ENCODE data around the gene AGMAT.

The AGMAT gene

DNA sequence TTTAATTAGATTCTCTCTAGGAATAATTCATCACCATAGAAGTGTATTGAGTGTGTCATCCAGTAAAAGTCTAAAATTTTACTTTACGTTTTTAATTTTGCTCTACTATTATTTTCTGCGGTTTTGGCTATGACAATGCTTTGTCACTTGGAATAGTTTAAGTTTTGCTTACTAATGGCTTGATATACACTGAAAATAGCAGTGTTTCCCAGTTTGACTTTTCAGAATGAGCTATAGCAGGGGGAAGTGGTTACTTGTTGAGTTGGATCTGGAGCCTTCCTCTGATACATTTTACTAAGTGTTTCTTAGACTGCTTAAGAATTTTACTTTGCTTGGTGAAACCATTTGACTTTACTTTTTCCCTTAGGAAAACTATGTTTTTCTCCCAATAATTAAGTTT lies 53.2 kb downstream of the AGMAT start:
- no CpG with 5 or more reads among the region's 2 CpGs for WGBS (ENCODE audit: extremely low coverage, insufficient coverage, insufficient read length)
- H2BK120ac ChIP-seq (ENCODE audit: insufficient read depth, low read length, poor library complexity), result no peak overlapping the region
- no peak overlapping the region for H3K9ac ChIP-seq (ENCODE audit: low read length)
- no peak overlapping the region for H2BK5ac ChIP-seq (ENCODE audit: low read depth, low read length, poor library complexity)
- H3K79me2 ChIP-seq (ENCODE audit: control insufficient read depth, insufficient read depth, low read length, poor library complexity), result no peaks in the 10 kb centered on the region
- H3K4me1 ChIP-seq (ENCODE audit: control insufficient read depth in 1 of 2, insufficient read depth in 2 of 2, low read length in 2 of 2), result no peaks in the 10 kb centered on the region
- no peak overlapping the region for H2BK12ac ChIP-seq (ENCODE audit: low read length)
- no peak overlapping the region for H2AK5ac ChIP-seq (ENCODE audit: low read length)
- peaks cover 4% of the 10 kb centered on the region for H3K79me1 ChIP-seq (ENCODE audit: low read length)
- H3K27me3 ChIP-seq (ENCODE audit: insufficient read depth, low read length), result no peaks in the 10 kb centered on the region
- H3K4me2 ChIP-seq (ENCODE audit: low read length), result no peak overlapping the region
- H3K23ac ChIP-seq (ENCODE audit: low read length), result no peak overlapping the region
- H3K14ac ChIP-seq (ENCODE audit: low read length), result no peak overlapping the region
- no peak overlapping the region for H3K4me3 ChIP-seq (ENCODE audit: low read depth, low read length)
- no peak overlapping the region for H4K12ac ChIP-seq (ENCODE audit: low read depth, low read length)
- no peak overlapping the region for H3K18ac ChIP-seq (ENCODE audit: low read length)
- H3K4ac ChIP-seq (ENCODE audit: low read depth, low read length), result no peak overlapping the region
- H4K91ac ChIP-seq (ENCODE audit: low read depth, low read length), result no peak overlapping the region
- no peak overlapping the region for H3K27ac ChIP-seq (ENCODE audit: low read depth, low read length)
- H3K36me3 ChIP-seq (ENCODE audit: control insufficient read depth in 1 of 2, insufficient read depth in 2 of 2, low read length in 2 of 2), result peaks cover 9 to 21% of the 10 kb centered on the region in 2 experiments
- no peak overlapping the region for H2AFZ ChIP-seq (ENCODE audit: insufficient read depth, low read length, poor library complexity)
- no peak for DNase-seq
- H4K8ac ChIP-seq (ENCODE audit: low read depth, low read length), result no peak overlapping the region
- H3K9me3 ChIP-seq (ENCODE audit: insufficient read depth, low read depth, low read length), result no peaks in the 10 kb centered on the region

DNA sequence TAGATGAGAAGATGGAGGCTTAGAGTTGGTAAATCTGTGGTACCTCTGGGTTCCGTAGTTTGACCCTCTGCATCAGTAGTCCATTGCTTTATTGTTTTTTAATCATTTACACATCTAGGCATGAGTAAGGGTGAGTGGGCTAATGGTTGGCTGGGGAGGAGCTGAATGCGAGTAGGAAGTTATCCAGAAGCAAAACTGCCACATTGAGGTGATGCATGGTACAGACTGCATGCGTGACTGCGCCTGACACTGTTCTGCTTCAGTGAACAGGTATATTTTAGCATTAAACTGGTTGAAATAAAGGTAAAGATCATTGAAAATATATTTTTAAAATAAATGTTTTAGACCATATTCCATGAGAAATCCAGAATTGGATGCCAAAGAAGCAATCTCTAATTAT lies 53.8 kb downstream of the AGMAT start:
- H3K27ac ChIP-seq (ENCODE audit: low read depth, low read length), result no peak overlapping the region
- H3K4me1 ChIP-seq (ENCODE audit: control insufficient read depth in 1 of 2, insufficient read depth in 2 of 2, low read length in 2 of 2), result no peaks in the 10 kb centered on the region
- H3K4me3 ChIP-seq (ENCODE audit: low read depth, low read length), result no peak overlapping the region
- H3K4ac ChIP-seq (ENCODE audit: low read depth, low read length), result no peak overlapping the region
- peaks cover 4% of the 10 kb centered on the region for H3K79me1 ChIP-seq (ENCODE audit: low read length)
- H3K27me3 ChIP-seq (ENCODE audit: insufficient read depth, low read length), result no peaks in the 10 kb centered on the region
- no peaks in the 10 kb centered on the region for H3K9me3 ChIP-seq (ENCODE audit: insufficient read depth, low read depth, low read length)
- H3K14ac ChIP-seq (ENCODE audit: low read length), result no peak overlapping the region
- H3K4me2 ChIP-seq (ENCODE audit: low read length), result no peak overlapping the region
- no peak for DNase-seq
- H2AK5ac ChIP-seq (ENCODE audit: low read length), result no peak overlapping the region
- no peak overlapping the region for H3K18ac ChIP-seq (ENCODE audit: low read length)
- no peak overlapping the region for H4K91ac ChIP-seq (ENCODE audit: low read depth, low read length)
- no peak overlapping the region for H2BK120ac ChIP-seq (ENCODE audit: insufficient read depth, low read length, poor library complexity)
- no peaks in the 10 kb centered on the region for H3K79me2 ChIP-seq (ENCODE audit: control insufficient read depth, insufficient read depth, low read length, poor library complexity)
- no peak overlapping the region for H4K12ac ChIP-seq (ENCODE audit: low read depth, low read length)
- no CpG with 5 or more reads among the region's 4 CpGs for WGBS (ENCODE audit: extremely low coverage, insufficient coverage, insufficient read length)
- H3K36me3 ChIP-seq (ENCODE audit: control insufficient read depth in 1 of 2, insufficient read depth in 2 of 2, low read length in 2 of 2), result peaks cover 9 to 18% of the 10 kb centered on the region in 2 experiments
- no peak overlapping the region for H3K9ac ChIP-seq (ENCODE audit: low read length)
- no peak overlapping the region for H3K23ac ChIP-seq (ENCODE audit: low read length)
- no peak overlapping the region for H2AFZ ChIP-seq (ENCODE audit: insufficient read depth, low read length, poor library complexity)
- H2BK5ac ChIP-seq (ENCODE audit: low read depth, low read length, poor library complexity), result no peak overlapping the region
- no peak overlapping the region for H2BK12ac ChIP-seq (ENCODE audit: low read length)
- H4K8ac ChIP-seq (ENCODE audit: low read depth, low read length), result no peak overlapping the region

DNA sequence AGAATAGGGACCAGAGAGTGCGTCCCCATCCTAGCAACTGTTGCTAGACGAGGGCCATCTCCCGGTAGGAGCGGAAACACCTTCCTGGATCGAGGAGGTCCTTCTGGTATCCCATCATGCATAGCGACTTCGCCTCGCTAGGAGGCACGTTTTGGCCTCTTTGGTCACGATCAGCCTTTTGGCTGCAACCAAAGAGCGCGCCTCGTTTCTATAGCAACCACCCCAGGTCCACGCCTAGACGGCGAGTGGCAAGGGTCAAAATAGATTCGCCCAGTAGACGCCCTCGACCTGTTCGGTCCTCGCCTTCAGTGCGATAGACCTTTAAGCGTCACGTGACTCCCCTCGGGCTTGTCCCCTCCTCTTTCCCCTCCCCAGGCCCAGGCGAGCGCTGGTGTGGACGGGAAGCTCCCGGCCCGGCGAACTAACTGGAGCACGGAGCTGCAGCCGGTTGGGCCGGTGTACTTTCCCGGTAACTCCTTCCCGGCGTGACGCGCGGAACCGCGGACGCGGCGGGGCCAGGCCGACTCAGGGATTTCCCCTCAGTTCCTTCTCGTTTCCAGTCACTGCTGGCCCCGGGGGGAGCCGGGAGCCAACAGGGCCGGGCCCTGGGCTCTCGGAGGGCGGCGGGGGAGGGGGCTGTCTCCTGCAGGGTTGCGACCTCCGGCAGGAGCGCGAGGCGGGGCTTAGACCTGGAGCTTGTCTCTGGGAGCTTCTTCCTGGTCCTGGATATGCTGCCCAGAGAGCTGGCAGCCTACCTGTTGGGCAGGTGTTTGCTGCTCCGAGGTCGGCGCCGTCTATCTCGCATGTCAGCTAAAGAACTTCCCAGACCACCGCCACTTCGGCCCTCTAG lies 58.1 kb downstream of the AGMAT start, which contains the start of gene DNAJC16:
TSS of gene DNAJC16 (plus strand) at position 359 of the 850 bp plus-strand sequence. CDS start 2,258 bp downstream, outside the sequence.
- Histone ChIP-seq H3K4ac (ENCODE audit: low read depth, low read length) (peak within 1 kb of the TSS; percentile 51), H3K9ac (ENCODE audit: low read length) (peak within 1 kb of the TSS; percentile 92), H4K12ac (ENCODE audit: low read depth, low read length) (peak within 1 kb of the TSS; percentile 88), H3K4me1 (ENCODE audit: control insufficient read depth in 1 of 2, insufficient read depth in 2 of 2, low read length in 2 of 2) (peaks cover 5 to 6% of the 10 kb centered on the region in 2 experiments), H2BK5ac (ENCODE audit: low read depth, low read length, poor library complexity) (peak within 1 kb of the TSS; percentile 74), H2BK12ac (ENCODE audit: low read length) (no peak within 1 kb of the TSS), H3K18ac (ENCODE audit: low read length) (peak within 1 kb of the TSS; percentile 86), H3K36me3 (ENCODE audit: control insufficient read depth in 1 of 2, insufficient read depth in 2 of 2, low read length in 2 of 2) (peaks cover 0 to 7% of the 10 kb centered on the region in 2 experiments), H3K79me1 (ENCODE audit: low read length) (peaks cover 11% of the 10 kb centered on the region), H2AFZ (ENCODE audit: insufficient read depth, low read length, poor library complexity) (peak within 1 kb of the TSS; percentile 60), H4K8ac (ENCODE audit: low read depth, low read length) (peak within 1 kb of the TSS; percentile 82), H3K14ac (ENCODE audit: low read length) (peak within 1 kb of the TSS; percentile 81), H2BK120ac (ENCODE audit: insufficient read depth, low read length, poor library complexity) (no peak within 1 kb of the TSS), H3K27ac (ENCODE audit: low read depth, low read length) (peak within 1 kb of the TSS; percentile 92), H3K23ac (ENCODE audit: low read length) (no peak within 1 kb of the TSS), H3K27me3 (ENCODE audit: insufficient read depth, low read length) (no peaks in the 10 kb centered on the region), H2AK5ac (ENCODE audit: low read length) (no peak within 1 kb of the TSS), H3K4me3 (ENCODE audit: low read depth, low read length) (peak within 1 kb of the TSS; percentile 85), H3K4me2 (ENCODE audit: low read length) (peak within 1 kb of the TSS; percentile 94), H4K91ac (ENCODE audit: low read depth, low read length) (peak within 1 kb of the TSS; percentile 56), H3K79me2 (ENCODE audit: control insufficient read depth, insufficient read depth, low read length, poor library complexity) (peaks cover 3% of the 10 kb centered on the region), H3K9me3 (ENCODE audit: insufficient read depth, low read depth, low read length) (no peaks in the 10 kb centered on the region)
- no CpG with 5 or more reads among the region's 65 CpGs for WGBS (ENCODE audit: extremely low coverage, insufficient coverage, insufficient read length)
- DNase-seq, result peak; percentile 100

DNA sequence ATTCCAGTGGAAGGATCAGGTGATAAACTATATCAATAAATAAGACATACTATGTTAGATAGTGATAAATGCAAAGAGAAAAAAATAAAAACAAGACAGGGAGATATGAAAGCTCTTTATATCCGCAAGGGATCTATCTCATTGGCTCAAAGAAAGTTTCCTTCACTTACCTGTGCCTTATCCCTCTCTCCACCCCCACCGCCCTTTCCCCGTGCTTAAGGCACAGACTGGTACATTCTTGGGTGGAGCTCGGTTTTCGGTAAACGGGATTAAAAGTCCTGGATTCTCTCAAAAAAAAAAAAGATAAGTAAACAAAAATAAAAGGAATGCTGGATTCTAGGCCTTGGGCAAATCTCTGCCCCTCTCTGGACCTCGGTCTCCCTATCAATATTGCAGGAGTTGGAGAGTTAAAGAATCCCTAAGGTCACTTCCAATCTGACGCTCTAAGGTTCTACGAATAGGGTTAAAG lies 58.8 kb downstream of the AGMAT start:
- Histone ChIP-seq H3K4me2 (ENCODE audit: low read length) (peak overlapping the region; percentile 71), H3K27me3 (ENCODE audit: insufficient read depth, low read length) (no peaks in the 10 kb centered on the region), H2BK5ac (ENCODE audit: low read depth, low read length, poor library complexity) (no peak overlapping the region), H3K9ac (ENCODE audit: low read length) (no peak overlapping the region), H3K4me1 (ENCODE audit: control insufficient read depth in 1 of 2, insufficient read depth in 2 of 2, low read length in 2 of 2) (peaks cover 5 to 6% of the 10 kb centered on the region in 2 experiments), H3K18ac (ENCODE audit: low read length) (no peak overlapping the region), H4K12ac (ENCODE audit: low read depth, low read length) (no peak overlapping the region), H2BK120ac (ENCODE audit: insufficient read depth, low read length, poor library complexity) (no peak overlapping the region), H3K4me3 (ENCODE audit: low read depth, low read length) (no peak overlapping the region), H2BK12ac (ENCODE audit: low read length) (no peak overlapping the region), H2AK5ac (ENCODE audit: low read length) (no peak overlapping the region), H3K79me2 (ENCODE audit: control insufficient read depth, insufficient read depth, low read length, poor library complexity) (peaks cover 3% of the 10 kb centered on the region), H3K14ac (ENCODE audit: low read length) (no peak overlapping the region), H3K23ac (ENCODE audit: low read length) (no peak overlapping the region), H3K36me3 (ENCODE audit: control insufficient read depth in 1 of 2, insufficient read depth in 2 of 2, low read length in 2 of 2) (peaks cover 0 to 6% of the 10 kb centered on the region in 2 experiments), H4K8ac (ENCODE audit: low read depth, low read length) (no peak overlapping the region), H3K4ac (ENCODE audit: low read depth, low read length) (no peak overlapping the region), H2AFZ (ENCODE audit: insufficient read depth, low read length, poor library complexity) (no peak overlapping the region), H3K79me1 (ENCODE audit: low read length) (peaks cover 11% of the 10 kb centered on the region), H3K9me3 (ENCODE audit: insufficient read depth, low read depth, low read length) (no peaks in the 10 kb centered on the region), H4K91ac (ENCODE audit: low read depth, low read length) (no peak overlapping the region), H3K27ac (ENCODE audit: low read depth, low read length) (no peak overlapping the region)
- no peak for DNase-seq
- WGBS (ENCODE audit: extremely low coverage, insufficient coverage, insufficient read length), result no CpG with 5 or more reads among the region's 9 CpGs
